ENCODE measurements around the gene DHX32.

The DHX32 gene

DNA sequence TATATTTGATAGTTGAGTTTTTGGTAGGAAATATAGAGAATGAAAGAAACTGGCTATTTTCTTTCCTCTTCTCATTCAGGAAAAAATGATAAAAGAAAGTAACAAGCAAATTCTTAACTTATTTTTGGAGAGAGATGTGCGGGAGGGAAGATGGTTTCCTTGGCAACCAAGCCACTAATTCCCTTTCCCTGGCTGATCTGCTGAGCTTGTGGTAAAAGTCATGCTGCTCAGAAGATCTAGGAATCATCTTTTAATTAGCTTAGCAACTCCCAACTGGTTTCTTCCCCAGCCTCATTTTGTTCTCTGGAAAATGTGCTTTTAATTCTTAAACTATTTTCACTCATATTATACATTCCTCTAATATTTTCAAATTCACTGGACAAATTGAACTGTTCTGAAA lies 69.8 kb downstream of the DHX32 start:
- no peak for DNase-seq (ENCODE audit: low read depth, low spot score)

DNA sequence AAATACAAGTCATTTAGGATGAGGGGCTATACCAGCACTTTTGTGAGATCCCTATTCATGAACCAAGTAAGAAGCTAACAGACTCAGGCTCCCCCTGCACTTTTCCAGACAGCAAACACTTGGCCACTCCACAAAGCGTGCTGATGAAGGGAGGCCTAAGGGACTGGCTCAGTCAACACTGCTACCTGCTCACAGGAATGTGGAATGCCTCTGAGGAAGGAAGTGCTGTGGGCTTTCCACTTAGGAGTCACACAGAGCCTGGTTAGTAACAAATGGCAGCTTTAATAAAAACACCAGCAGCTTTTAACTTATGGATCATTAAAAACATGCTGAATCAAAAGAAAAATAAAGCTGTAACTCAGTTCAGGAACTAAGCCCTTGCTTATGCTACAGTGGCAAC lies 73.0 kb downstream of the DHX32 start:
- no peak for DNase-seq (ENCODE audit: low read depth, low spot score)

DNA sequence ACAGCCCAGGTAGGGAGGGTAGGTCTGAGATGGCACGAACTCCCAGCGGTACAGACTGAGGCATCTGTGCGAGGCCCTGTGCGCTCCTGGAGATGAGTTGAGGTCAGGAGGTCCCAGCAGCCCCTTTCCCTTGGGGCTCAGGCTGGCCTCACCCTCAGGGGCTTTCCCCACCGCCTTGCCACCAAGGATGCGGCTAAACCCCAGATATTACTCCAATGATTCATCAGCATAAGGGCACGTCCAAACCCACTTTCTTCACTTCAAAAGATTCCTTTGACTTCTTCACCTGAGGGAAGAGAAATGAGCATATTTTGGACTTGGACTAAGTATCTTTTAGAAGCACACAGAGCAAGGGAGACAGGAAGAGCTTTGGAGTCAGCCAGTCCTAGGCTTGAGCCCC lies 78.4 kb downstream of the DHX32 start:
- DNase-seq (ENCODE audit: low read depth, low spot score), result no peak

DNA sequence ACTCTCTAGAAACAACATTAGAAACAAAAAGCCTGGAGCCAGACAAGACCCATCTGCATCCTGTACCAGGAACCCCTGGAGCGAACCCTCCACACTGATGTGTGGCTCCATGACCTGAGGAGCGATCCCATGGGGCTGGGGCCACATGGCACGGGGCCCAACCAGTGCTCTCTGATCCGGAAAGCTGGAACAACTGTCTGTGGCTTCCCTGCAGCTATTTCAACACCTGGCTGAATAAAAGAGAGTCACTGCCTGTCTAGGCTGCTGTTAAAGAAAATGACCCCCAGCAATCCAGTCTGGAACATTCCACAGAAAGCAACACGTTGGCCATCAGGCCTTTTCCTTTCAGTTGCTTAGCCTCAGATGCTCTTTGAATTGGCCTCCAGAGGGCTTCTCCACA lies 79.0 kb downstream of the DHX32 start:
- DNase-seq (ENCODE audit: low read depth, low spot score), result no peak

DNA sequence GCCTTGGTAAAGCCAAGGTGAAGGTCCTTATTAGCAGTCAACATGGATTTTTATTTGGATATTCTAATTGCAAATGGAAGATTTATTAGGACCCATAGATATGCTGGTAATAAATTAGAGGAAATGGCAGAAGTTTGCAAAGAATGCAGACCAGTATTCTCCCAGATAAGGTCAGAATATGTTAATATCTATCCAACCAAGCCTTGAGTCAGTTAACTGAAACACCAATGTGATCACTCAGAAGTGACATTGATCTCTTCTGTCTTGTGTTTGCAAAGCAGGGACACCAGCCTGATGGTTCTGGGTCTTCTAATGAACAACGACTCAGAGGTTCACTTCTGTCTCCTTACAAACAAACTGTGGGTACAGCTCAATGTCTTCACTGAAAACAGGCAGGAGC lies 79.5 kb downstream of the DHX32 start:
- DNase-seq (ENCODE audit: low read depth, low spot score), result no peak

DNA sequence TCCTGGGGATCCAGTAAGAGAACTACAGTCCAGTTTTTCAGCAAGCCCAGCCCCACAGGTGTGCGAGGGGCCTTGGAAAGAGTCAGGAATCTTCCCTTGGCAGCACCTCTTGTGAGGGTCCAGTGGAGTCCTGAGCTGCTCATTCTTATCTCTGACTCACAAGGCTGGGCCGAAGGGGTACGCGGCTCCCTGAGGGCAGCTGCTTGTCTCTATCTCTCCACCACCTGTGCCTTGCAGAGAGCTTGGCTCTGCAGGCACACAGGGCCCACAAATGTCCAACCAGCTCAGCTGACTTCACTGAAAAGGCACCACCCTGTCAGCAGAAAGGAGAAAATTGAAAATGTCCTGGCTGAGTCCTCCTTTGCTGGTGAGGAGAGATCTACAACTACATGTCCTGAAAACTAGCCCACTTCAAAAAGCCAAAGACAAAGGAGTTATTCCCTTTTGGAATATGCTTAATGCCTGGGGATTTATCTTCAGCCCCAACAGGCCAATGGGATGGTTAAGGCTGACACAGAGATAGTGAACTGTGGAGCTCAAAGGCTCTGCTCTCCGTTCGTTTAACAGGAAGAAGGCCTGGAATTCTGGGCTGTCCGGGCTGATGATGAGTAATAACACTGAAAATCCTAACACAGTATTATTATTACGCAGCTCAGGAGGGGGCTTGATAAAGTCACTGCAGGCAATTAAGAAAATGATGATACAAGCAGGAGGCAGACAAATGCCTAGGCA lies 81.5 kb downstream of the DHX32 start:
- DNase-seq (ENCODE audit: low read depth, low spot score), result no peak

DNA sequence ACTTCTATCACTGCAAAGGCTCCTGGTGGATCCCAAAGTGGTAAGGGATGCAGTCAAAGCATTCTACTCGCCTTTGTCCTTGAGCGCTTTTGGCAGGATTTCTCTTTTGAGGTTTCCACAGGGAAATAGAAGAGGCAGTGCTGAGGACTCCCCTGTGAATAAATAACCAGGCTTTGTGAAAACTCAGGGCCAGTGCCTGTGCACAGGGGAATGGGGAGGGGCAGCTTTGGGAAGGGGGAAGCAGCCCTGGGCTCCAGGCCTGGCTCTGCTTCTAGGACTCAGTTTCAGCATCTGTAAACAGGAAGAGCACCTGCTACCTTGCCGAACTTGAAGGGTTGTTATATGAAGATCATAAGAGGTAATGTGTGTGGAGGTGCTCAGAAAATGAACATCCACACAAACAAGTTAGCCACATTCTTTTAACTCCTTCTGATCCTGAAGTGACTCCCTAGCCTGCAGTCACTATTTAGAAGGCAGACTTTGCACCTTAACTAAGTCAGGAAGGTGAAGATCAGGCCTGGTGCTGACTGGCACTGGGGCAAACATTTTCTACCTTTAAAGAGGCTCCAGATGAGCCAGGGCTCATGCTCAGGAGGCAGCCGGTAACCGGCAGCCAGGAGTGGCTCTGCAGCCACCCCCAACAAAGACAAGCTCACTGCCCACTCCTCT lies 83.0 kb downstream of the DHX32 start:
- DNase-seq (ENCODE audit: low read depth, low spot score), result no peak

DNA sequence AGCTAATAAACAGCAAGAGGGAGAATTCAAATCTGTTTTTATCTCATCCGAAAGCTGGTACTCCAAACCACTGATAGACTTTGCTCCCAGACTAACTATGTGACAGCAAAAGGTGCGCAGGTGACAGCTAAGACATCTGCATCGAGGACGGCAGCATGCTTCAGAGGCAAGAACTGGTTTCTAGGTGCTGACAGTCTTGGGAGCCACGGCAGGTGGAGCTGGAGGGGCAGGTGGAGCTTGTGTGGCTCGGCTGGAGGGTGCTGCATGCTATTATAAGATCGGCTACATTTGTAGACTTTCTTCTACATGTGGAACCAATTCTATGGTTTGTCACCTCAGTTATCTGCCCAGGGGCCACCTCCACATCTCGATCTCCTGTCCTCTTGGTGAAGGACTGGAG lies 83.7 kb downstream of the DHX32 start:
- no peak for DNase-seq (ENCODE audit: low read depth, low spot score)

DNA sequence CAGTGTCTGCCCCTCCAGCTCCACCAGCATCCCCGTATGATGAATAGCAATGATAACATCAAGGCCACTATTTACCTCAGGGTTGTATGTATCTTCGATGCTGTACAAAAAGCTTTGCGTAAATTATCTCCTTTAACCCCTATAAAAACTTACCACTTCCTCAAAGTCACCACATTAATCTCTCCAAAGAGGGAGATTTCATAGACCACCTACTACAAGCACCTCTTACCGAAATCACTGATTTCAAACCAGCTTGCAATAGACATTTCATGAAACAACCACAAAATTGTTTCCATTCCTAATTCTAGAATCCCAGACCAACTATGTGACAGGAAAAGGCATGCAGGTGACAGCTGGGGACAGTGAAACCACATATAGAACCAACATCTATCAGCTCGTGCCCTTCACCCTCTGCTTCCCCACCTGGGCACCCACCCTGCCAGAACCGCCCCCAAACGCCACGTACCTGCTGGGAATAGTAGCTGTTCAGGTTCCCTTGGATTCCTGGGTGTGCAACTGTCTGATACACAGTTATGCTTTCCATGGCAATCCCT lies 85.4 kb downstream of the DHX32 start:
- DNase-seq (ENCODE audit: low read depth, low spot score), result no peak

DNA sequence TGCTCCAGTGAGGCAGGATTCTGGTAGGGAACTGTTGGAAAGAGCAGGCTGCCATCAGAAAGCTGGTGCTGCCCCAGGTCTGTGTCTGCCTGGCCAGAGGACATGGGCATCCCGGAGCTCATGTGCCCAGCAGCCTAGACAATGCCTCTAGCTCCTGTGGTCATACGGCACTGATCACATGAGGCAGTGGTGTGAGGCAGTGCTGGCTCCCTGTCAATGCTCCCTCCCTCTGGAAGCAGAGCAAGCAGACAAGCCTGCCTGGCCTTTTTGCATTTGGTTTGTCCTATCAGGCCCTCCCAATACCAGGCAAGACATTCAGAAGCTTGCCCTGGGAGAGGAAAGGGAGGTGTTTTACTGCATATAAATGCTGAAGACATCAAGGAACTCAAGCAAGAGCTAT lies 86.0 kb downstream of the DHX32 start:
- DNase-seq (ENCODE audit: low read depth, low spot score), result no peak

DNA sequence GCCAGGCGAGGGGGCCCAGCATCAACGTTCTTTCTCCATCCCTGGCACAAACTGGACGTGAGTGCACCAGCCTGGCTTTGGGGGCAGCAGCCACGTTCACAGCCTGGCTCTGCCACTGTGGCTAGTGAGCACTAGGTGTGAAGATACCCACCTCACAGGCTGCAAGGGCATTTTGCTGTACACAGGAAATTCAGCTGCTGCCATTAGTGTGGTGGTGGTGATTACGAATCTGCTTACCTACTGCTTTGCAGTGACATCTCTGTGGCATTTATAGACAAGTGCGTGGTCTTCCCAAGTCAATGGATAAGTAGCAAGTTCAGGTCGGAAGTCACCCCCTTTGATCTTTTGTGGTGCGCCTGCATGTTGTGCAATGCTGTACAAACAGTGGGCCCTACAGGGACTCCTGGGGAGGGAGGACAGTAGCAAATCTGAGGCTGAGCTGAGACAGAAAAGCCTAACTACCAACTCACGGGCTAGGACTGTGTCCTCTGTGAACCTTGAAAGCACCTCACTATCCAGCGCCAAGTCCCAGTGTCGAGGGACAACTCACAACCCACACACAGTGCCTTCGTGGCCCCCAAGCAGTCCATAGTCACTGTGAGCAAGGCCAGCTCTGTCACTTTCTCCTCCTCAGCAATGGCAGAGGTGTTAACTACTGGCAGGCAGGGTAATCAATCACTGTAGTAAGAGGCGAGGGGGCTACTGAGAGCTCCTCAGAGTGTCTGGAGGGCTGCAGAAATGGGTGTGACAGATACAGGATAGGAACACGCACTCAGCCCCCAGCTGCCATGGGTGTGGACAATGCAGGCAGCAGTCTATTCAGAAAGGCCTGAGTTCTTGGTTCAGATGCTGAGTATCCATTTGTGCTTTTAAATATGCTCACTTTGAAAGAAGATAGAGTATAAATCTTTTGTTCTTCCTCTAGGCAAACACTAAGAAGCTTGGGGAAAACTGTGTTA lies 88.5 kb downstream of the DHX32 start:
- no peak for DNase-seq (ENCODE audit: low read depth, low spot score)

DNA sequence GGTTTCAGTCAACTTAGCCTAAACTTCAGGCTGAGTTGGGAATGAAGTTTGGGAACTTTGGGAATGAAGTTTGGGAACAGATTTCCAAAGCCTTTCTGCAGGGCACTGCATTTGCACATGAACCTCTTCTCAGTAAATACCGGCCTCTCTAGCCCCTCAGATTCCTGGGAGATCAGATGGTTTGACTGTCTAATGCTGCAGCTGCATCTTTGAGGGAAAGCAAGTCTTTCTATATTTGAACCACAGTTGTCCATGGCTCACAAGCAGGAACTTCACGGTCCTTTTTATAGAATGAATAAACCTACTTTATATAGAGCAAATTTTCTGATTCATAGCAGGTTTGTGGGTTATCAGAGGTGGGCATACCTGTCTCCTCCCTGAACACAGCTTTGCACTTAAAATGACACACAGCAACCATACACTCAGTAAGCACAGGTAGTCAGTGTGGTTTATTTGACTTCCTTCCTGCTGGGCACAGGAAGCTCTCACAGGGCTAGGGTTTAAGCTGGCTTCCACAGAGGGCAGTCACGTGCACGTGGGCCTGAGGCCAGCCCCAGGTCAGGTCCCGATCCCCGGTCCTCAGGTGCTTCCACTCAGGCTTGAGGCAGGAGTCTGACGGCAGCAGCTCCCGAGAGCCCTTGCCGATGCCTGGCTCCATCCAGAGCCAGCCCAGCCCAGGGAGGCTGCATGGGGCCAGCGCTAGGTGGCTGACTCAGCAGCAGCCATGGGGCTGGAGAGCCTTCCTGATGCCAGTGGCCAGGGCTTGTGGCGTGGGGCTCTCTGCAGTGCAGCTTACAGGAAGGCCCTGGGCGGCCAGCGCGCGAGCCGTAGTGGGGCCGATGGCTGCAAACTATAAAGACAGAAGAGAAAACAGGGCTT lies 92.7 kb downstream of the DHX32 start:
- DNase-seq (ENCODE audit: low read depth, low spot score), result no peak
